Measurements from ENCODE around the gene MRPL16.
A peak's percentile ranks its signal among the peaks of the same experiment; 100 is the strongest.

The MRPL16 gene

DNA sequence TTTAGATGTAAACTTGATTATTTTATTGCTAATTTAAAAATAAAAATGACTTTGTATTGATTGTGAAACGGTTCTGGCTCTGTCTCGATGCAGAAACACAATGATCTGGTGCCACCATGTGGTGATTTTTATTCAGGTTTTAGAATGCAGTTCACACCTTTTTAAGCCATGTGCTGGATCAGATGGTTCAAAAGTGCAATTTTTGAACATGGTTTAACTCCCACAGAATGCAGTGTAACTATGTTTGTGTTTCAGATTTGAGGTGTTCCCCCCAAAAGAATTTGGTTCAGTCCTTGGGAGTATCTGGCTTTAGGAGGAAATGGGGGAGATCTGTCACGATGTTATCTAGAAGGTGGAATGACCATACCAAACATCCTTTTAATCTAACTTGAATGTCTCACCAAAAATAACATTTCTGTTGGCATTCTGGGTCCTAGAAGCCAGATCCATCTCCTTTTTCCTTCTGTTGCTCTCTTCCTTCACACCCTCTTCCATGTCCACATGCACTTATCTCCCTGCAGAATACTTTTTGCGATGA lies 7.9 kb downstream of the MRPL16 start:
- DNase-seq (ENCODE audit: low read depth, low spot score), result peak; percentile 22
- Histone ChIP-seq H3K9me3 (ENCODE audit: low read depth, low read length) (no peaks in the 10 kb centered on the region), H3K9ac (ENCODE audit: insufficient read length) (no peak overlapping the region), H3K36me3 (ENCODE audit: insufficient read depth, low read length) (peaks cover 21% of the 10 kb centered on the region), H3K4me3 (no peak overlapping the region), H3K27ac (no peak overlapping the region)
- TF ChIP-seq EZH2 (IDR thresholded peaks at IDR 0.05), result no peak
- no peak for TF ChIP-seq FOXP2 (optimal IDR thresholded peaks at IDR 0.05; ENCODE audit: control extremely low read depth, extremely low read length, insufficient read depth)
- TF ChIP-seq POLR2AphosphoS5 (IDR thresholded peaks at IDR 0.05; ENCODE audit: borderline replicate concordance, low read depth, low read length), result no peak

DNA sequence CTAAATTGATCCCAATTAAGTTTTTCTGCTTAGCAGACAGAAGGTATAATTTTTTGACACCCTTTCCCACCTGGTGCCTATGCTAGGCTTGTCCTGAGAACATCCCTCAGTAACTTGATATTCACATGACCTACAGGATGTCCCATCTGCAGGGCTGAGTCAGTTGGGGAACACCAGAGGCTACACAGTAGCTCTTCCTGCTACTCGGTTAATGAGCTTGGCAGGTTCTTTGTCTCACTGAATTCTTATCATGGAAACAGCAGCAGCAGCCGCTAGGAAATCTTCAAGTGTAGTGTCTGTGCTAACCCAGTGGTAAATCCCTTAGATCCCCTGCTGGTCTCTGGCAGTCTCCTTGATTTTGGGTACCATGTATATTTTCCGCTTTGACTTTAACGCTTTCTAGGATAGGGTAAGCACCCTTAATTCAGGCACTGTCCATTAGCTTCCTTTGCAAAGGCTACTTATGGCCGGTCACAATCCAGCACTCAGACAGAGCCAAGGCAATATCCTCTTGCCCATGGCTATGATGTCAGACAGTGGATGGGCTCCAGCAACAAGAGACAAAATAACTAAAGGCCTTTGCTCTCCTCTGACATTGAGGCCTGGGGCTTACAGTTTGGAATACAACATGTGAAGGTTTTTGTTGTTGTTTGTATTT lies 8.5 kb downstream of the MRPL16 start:
- DNase-seq (ENCODE audit: low read depth, low spot score), result no peak
- Histone ChIP-seq H3K9ac (ENCODE audit: insufficient read length) (no peak overlapping the region), H3K9me3 (ENCODE audit: low read depth, low read length) (no peaks in the 10 kb centered on the region), H3K4me3 (no peak overlapping the region), H3K27ac (no peak overlapping the region), H3K36me3 (ENCODE audit: insufficient read depth, low read length) (peaks cover 15% of the 10 kb centered on the region)
- TF ChIP-seq FOXP2 (optimal IDR thresholded peaks at IDR 0.05; ENCODE audit: control extremely low read depth, extremely low read length, insufficient read depth), result no peak
- no peak for TF ChIP-seq POLR2AphosphoS5 (IDR thresholded peaks at IDR 0.05; ENCODE audit: borderline replicate concordance, low read depth, low read length)
- no peak for TF ChIP-seq EZH2 (IDR thresholded peaks at IDR 0.05)

DNA sequence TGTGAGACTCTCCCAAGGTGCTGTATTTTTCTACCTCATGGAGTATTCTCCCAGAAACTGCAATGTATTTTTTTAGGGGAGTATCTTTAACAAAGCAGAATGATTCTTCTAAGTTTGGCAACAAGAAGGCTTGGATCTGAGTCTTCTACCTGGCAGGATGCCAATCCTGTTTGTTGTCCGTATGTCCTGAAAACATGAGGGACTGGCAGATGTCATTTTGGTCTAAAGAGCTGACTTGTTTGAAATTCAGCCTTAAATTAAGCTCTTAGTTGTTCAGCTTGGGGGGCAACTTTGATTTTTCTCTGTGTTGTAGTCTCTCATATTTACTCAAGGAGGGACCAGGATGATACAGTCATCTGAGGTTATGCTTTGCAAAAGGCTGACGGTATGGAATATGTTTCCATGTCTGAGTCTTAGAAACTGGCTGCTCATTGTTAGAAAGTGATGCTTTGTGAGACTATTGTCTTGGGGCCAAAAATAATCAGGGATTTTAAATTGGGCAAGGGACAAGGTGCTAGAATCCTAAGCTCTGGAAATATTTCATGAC lies 9.3 kb downstream of the MRPL16 start:
- Histone ChIP-seq H3K36me3 (ENCODE audit: insufficient read depth, low read length) (peaks cover 6% of the 10 kb centered on the region), H3K27ac (no peak overlapping the region)

DNA sequence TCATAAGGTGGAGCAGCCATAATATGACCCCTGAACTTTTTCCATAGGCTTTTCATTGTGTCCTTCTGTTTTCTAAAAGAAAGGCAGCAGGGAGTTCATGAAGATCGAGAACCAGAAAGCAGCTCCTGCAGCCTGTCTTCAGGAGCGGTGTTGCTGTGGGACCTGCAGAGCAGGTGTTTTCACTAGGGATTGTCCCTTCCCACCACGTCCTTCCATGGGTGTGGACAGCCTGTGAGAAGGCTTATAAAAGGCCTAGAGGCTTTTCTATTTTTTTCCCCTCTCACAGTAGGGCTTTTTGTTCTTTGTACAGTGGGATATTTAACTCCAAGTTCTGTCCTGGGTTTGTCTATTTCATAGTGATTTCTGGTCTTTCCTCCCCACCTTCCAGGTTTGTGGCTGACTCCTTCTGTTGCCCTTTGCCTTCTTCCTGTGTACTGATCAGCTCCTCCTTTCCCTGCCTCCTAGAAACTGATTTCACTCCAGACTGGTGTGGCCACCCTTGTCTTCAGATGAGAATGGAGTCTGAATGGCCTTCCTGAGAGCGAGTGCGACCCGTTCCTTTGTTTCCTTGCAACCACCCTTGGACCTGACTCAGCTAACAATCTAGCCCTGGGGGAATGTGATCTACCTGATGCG lies 10.1 kb downstream of the MRPL16 start:
- Histone ChIP-seq H3K36me3 (ENCODE audit: insufficient read depth, low read length) (0 out of 2 replicates have a peak, but pooled peaks cover under 1% of the 10 kb centered on the region), H3K27ac (no peak overlapping the region), H3K4me3 (no peak overlapping the region), H3K9ac (ENCODE audit: insufficient read length) (no peak overlapping the region), H3K9me3 (ENCODE audit: low read depth, low read length) (no peaks in the 10 kb centered on the region)
- TF ChIP-seq FOXP2 (optimal IDR thresholded peaks at IDR 0.05; ENCODE audit: control extremely low read depth, extremely low read length, insufficient read depth), result no peak
- no peak for DNase-seq (ENCODE audit: low read depth, low spot score)

More for the DNA sequence above, 9.3 kb downstream of the MRPL16 start:
- no peak for DNase-seq (ENCODE audit: low read depth, low spot score)
- H3K9me3 ChIP-seq (ENCODE audit: low read depth, low read length), result no peaks in the 10 kb centered on the region
- H3K4me3 ChIP-seq, result no peak overlapping the region
- H3K9ac ChIP-seq (ENCODE audit: insufficient read length), result no peak overlapping the region
- no peak for TF ChIP-seq FOXP2 (optimal IDR thresholded peaks at IDR 0.05; ENCODE audit: control extremely low read depth, extremely low read length, insufficient read depth)
- TF ChIP-seq POLR2AphosphoS5 (IDR thresholded peaks at IDR 0.05; ENCODE audit: borderline replicate concordance, low read depth, low read length), result no peak
- no peak for TF ChIP-seq EZH2 (IDR thresholded peaks at IDR 0.05)

DNA sequence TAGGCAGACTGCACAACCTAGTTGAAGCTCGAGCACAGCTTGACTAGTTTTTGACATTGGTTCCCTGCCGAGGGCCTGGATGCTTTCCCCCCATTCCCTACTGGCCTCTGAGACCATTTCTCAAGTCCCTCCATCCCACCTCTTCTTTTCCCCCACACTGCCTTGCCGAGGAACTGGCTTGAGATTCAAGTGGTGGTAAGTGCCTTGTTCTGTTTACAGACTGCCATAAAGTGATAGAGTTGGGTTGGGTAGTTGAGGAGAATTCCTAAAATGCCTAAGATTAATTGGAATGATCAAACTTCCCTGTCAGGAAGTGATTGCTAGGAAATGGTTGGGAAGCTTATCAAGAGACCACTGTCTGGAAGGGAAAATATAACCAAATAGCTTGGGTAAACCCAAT lies 16.2 kb downstream of the MRPL16 start:
- H3K4me3 ChIP-seq, result no peak overlapping the region
- no peaks in the 10 kb centered on the region for H3K9me3 ChIP-seq (ENCODE audit: low read depth, low read length)
- H3K27ac ChIP-seq, result no peak overlapping the region
- no peak for TF ChIP-seq FOXP2 (optimal IDR thresholded peaks at IDR 0.05; ENCODE audit: control extremely low read depth, extremely low read length, insufficient read depth)
- TF ChIP-seq EZH2 (IDR thresholded peaks at IDR 0.05), result no peak
- TF ChIP-seq POLR2AphosphoS5 (IDR thresholded peaks at IDR 0.05; ENCODE audit: borderline replicate concordance, low read depth, low read length), result no peak
- H3K36me3 ChIP-seq (ENCODE audit: insufficient read depth, low read length), result no peaks in the 10 kb centered on the region
- no peak overlapping the region for H3K9ac ChIP-seq (ENCODE audit: insufficient read length)
- no peak for DNase-seq (ENCODE audit: low read depth, low spot score)

DNA sequence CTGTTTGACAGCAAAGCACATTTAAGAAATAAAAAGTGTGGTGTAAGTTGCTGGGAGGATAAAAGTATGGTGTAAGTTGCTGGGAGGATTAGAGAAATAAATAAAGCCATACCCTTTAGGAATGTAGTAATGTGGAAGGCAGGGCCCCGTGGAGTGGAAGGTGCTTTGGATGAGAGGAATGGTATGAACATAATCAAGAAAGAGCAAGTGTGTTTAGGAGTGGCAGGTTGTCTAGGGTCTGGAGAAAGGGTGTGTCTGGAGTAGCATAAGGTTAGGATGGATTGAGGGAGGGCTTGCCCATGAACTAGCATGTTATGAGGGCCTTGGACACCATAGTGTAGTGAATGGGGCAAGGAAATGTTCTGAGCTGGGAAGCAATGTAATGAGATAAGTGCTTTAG lies 18.1 kb downstream of the MRPL16 start:
- no peak overlapping the region for H3K4me3 ChIP-seq
- H3K27ac ChIP-seq, result no peak overlapping the region
- TF ChIP-seq FOXP2 (optimal IDR thresholded peaks at IDR 0.05; ENCODE audit: control extremely low read depth, extremely low read length, insufficient read depth) (no peak), POLR2AphosphoS5 (IDR thresholded peaks at IDR 0.05; ENCODE audit: borderline replicate concordance, low read depth, low read length) (no peak), EZH2 (IDR thresholded peaks at IDR 0.05) (no peak)
- no peak overlapping the region for H3K9ac ChIP-seq (ENCODE audit: insufficient read length)
- no peaks in the 10 kb centered on the region for H3K9me3 ChIP-seq (ENCODE audit: low read depth, low read length)
- no peak for DNase-seq (ENCODE audit: low read depth, low spot score)
- H3K36me3 ChIP-seq (ENCODE audit: insufficient read depth, low read length), result no peaks in the 10 kb centered on the region

DNA sequence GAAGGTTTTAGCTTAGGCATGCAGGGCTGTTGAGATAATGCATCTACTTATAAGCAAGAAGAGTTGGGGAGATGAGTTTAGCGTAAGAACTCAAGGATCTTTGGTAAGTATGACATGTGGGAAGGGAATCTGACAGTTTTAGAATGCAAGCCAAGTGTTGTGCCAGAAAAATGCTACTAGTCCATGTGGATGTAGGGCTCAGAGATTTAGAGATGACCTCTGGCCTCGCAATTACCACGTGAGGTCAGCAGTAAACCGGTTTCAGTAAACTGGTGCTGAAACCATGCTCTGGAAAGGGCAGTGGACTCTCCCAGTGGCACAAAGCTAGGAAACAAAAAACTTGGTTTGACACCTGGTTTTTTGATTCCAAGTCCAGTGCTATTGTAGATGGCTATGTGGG lies 18.9 kb downstream of the MRPL16 start:
- H3K4me3 ChIP-seq, result no peak overlapping the region
- H3K9ac ChIP-seq (ENCODE audit: insufficient read length), result no peak overlapping the region
- DNase-seq (ENCODE audit: low read depth, low spot score), result no peak
- no peak overlapping the region for H3K27ac ChIP-seq
- no peaks in the 10 kb centered on the region for H3K36me3 ChIP-seq (ENCODE audit: insufficient read depth, low read length)
- no peaks in the 10 kb centered on the region for H3K9me3 ChIP-seq (ENCODE audit: low read depth, low read length)
- TF ChIP-seq FOXP2 (optimal IDR thresholded peaks at IDR 0.05; ENCODE audit: control extremely low read depth, extremely low read length, insufficient read depth) (no peak), POLR2AphosphoS5 (IDR thresholded peaks at IDR 0.05; ENCODE audit: borderline replicate concordance, low read depth, low read length) (no peak), EZH2 (IDR thresholded peaks at IDR 0.05) (no peak)

DNA sequence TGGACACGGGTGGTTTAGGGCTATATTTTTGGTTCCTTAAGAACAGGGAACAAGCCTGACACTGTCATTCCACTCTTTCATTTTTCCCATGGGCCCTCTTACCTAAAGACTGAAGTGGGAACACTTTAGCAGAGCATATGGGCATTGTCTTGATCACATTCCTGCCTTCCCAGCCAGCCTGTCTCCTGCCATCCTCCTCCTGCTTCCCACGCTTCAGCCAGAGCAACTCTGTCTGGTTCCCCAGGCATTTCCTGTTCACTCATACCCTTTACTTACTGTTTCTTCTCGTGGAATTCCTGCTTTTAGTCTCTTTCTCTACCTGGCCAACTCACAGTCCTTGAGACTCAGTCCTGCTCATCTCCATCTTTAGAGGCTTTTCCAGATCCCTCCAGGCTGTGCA lies 22.8 kb downstream of the MRPL16 start:
- Histone ChIP-seq H3K9ac (ENCODE audit: insufficient read length) (no peak overlapping the region), H3K27ac (no peak overlapping the region), H3K9me3 (ENCODE audit: low read depth, low read length) (no peaks in the 10 kb centered on the region), H3K4me3 (no peak overlapping the region), H3K36me3 (ENCODE audit: insufficient read depth, low read length) (no peaks in the 10 kb centered on the region)
- no peak for DNase-seq (ENCODE audit: low read depth, low spot score)
- TF ChIP-seq POLR2AphosphoS5 (IDR thresholded peaks at IDR 0.05; ENCODE audit: borderline replicate concordance, low read depth, low read length) (no peak), EZH2 (IDR thresholded peaks at IDR 0.05) (no peak), FOXP2 (optimal IDR thresholded peaks at IDR 0.05; ENCODE audit: control extremely low read depth, extremely low read length, insufficient read depth) (no peak)

Data from SK-N-MC (cell line).